SU-DHL-6 (cell line): ENCODE measurements around the gene CP.

Experiments used
- H2AFZ ChIP-seq: fragments of 200-600 bp; sonication (generic); 2 replicates; pipeline ENCODE4 v1.6.1; 2014; ENCODE audit warnings: low read depth, mild to moderate bottlenecking, moderate library complexity, mixed read lengths, antibody characterized with exemption, low read length; ENCODE audit not compliant: severe bottlenecking
- H3F3A ChIP-seq: fragments of 200-600 bp; shearing (Covaris generic); 2 replicates; pipeline ENCODE4 v1.6.0; 2016; ENCODE audit warnings: antibody characterized with exemption, mild to moderate bottlenecking; ENCODE audit not compliant: insufficient read depth
- H3K27ac ChIP-seq: fragments of 200-600 bp; sonication (generic); 2 replicates; pipeline ENCODE4 v1.5.1; 2016; ENCODE audit warnings: low read depth, mild to moderate bottlenecking, low read length, moderate library complexity, mixed read lengths
- H3K27me3 ChIP-seq: fragments of 200-600 bp; sonication (generic), shearing (Covaris generic); 2 replicates; pipeline ENCODE4 v1.6.0; 2014; ENCODE audit warnings: mild to moderate bottlenecking, low read length
- H3K36me3 ChIP-seq: fragments of 200-600 bp; sonication (generic); 2 replicates; pipeline ENCODE4 v1.6.1; 2014; ENCODE audit warnings: mild to moderate bottlenecking, low read length, mixed read lengths
- H3K4me2 ChIP-seq: fragments of 300-600, 200-600 bp; shearing (Covaris generic), sonication (generic); 2 replicates; pipeline ENCODE4 v1.6.0; 2014; ENCODE audit warnings: low read length, low read depth, mild to moderate bottlenecking; ENCODE audit not compliant: poor library complexity, severe bottlenecking
- H3K4me3 ChIP-seq: fragments of 200-600 bp; sonication (generic); 2 replicates; pipeline ENCODE4 v1.5.1; 2014; ENCODE audit warnings: antibody characterized with exemption, low read length, mild to moderate bottlenecking, mixed read lengths; ENCODE audit not compliant: insufficient read depth, poor library complexity, severe bottlenecking
- H3K79me2 ChIP-seq: fragments of 200-600 bp; sonication (generic); 2 replicates; pipeline ENCODE4 v1.6.1; 2014; ENCODE audit warnings: mild to moderate bottlenecking, low read length, moderate library complexity; ENCODE audit not compliant: insufficient read depth
- H3K9ac ChIP-seq: fragments of 200-600 bp; sonication (generic); 2 replicates; pipeline ENCODE4 v1.7.0; 2014; ENCODE audit warnings: mild to moderate bottlenecking, low read length
- H3K9me2 ChIP-seq: fragments of 200-600 bp; sonication (generic); replicated peaks from 2 replicates; pipeline ENCODE4 v1.6.1; 2014; ENCODE audit warnings: low read length; ENCODE audit not compliant: insufficient read depth
- H3K9me3 ChIP-seq: fragments of 200-600 bp; sonication (generic); 2 replicates; pipeline ENCODE4 v1.6.1; 2014; ENCODE audit warnings: low read length, mixed read lengths; ENCODE audit not compliant: insufficient read depth
- H4K20me1 ChIP-seq: fragments of 200-600 bp; sonication (generic); 2 replicates; pipeline ENCODE4 v1.6.1; 2014; ENCODE audit warnings: low read depth, mild to moderate bottlenecking, antibody characterized with exemption, low read length, moderate library complexity, mixed read lengths
- CTCF ChIP-seq: fragments of 200-600 bp; sonication (generic); IDR thresholded peaks from one replicate; pipeline ENCODE4 v1.5.1; 2017; ENCODE audit warnings: antibody characterized with exemption, mild to moderate bottlenecking, low read length, moderate library complexity; ENCODE audit not compliant: insufficient read depth, poor library complexity, severe bottlenecking
- EZH2phosphoT487 ChIP-seq: fragments of 200-600 bp; sonication (generic), shearing (Covaris generic); conservative IDR thresholded peaks from 2 replicates; pipeline ENCODE4 v1.6.1; 2018; ENCODE audit warnings: mild to moderate bottlenecking, antibody characterized with exemption, low read length, moderate library complexity, mixed read lengths

Gene CP

GRCh38 chr3:149188494-149188893 lies 33.1 kb downstream of the CP start:
- no peaks in the 10 kb centered on the region for H3K36me3 ChIP-seq
- no peak for TF ChIP-seq EZH2phosphoT487
- no peak for TF ChIP-seq CTCF
- no peaks in the 10 kb centered on the region for H3K9me2 ChIP-seq
- H3K9ac ChIP-seq = no peak overlapping the region
- no peaks in the 10 kb centered on the region for H3K27me3 ChIP-seq
- H2AFZ ChIP-seq = no peak overlapping the region
- H4K20me1 ChIP-seq = no peaks in the 10 kb centered on the region
- no peaks in the 10 kb centered on the region for H3F3A ChIP-seq
- H3K4me3 ChIP-seq = no peak overlapping the region
- H3K9me3 ChIP-seq = no peaks in the 10 kb centered on the region
- no peak overlapping the region for H3K27ac ChIP-seq
- no peak overlapping the region for H3K4me2 ChIP-seq
- no peaks in the 10 kb centered on the region for H3K79me2 ChIP-seq

GRCh38 chr3:149186721-149187120 lies 34.9 kb downstream of the CP start:
- H4K20me1 ChIP-seq = no peaks in the 10 kb centered on the region
- H2AFZ ChIP-seq = no peak overlapping the region
- H3F3A ChIP-seq = no peaks in the 10 kb centered on the region
- H3K36me3 ChIP-seq = no peaks in the 10 kb centered on the region
- H3K27ac ChIP-seq = no peak overlapping the region
- TF ChIP-seq EZH2phosphoT487 = no peak
- TF ChIP-seq CTCF = no peak
- H3K4me2 ChIP-seq = no peak overlapping the region
- no peak overlapping the region for H3K4me3 ChIP-seq
- no peak overlapping the region for H3K9ac ChIP-seq
- no peaks in the 10 kb centered on the region for H3K27me3 ChIP-seq
- H3K79me2 ChIP-seq = no peaks in the 10 kb centered on the region
- H3K9me2 ChIP-seq = no peaks in the 10 kb centered on the region
- no peaks in the 10 kb centered on the region for H3K9me3 ChIP-seq

GRCh38 chr3:149186219-149186618 lies 35.4 kb downstream of the CP start:
- H4K20me1 ChIP-seq = no peaks in the 10 kb centered on the region
- no peaks in the 10 kb centered on the region for H3F3A ChIP-seq
- H3K9ac ChIP-seq = no peak overlapping the region
- no peaks in the 10 kb centered on the region for H3K36me3 ChIP-seq
- no peaks in the 10 kb centered on the region for H3K27me3 ChIP-seq
- H3K4me2 ChIP-seq = no peak overlapping the region
- no peak overlapping the region for H3K27ac ChIP-seq
- TF ChIP-seq CTCF (no peak), EZH2phosphoT487 (no peak)
- H3K79me2 ChIP-seq = no peaks in the 10 kb centered on the region
- no peaks in the 10 kb centered on the region for H3K9me2 ChIP-seq
- no peak overlapping the region for H2AFZ ChIP-seq
- no peak overlapping the region for H3K4me3 ChIP-seq
- no peaks in the 10 kb centered on the region for H3K9me3 ChIP-seq

GRCh38 chr3:149181182-149181581 lies 40.4 kb downstream of the CP start:
- no peak overlapping the region for H3K4me2 ChIP-seq
- no peaks in the 10 kb centered on the region for H3K36me3 ChIP-seq
- H2AFZ ChIP-seq = no peak overlapping the region
- no peaks in the 10 kb centered on the region for H3K27me3 ChIP-seq
- no peak overlapping the region for H3K9ac ChIP-seq
- H3K79me2 ChIP-seq = no peaks in the 10 kb centered on the region
- H3K4me3 ChIP-seq = no peak overlapping the region
- no peaks in the 10 kb centered on the region for H3F3A ChIP-seq
- no peak overlapping the region for H3K27ac ChIP-seq
- H4K20me1 ChIP-seq = no peaks in the 10 kb centered on the region
- no peaks in the 10 kb centered on the region for H3K9me3 ChIP-seq
- TF ChIP-seq CTCF (no peak), EZH2phosphoT487 (no peak)
- H3K9me2 ChIP-seq = no peaks in the 10 kb centered on the region
